Activated CD4-positive, alpha-beta T cell treated with anti-CD3 and anti-CD28 coated beads for 36 hours (primary cell): ENCODE measurements around the gene LSMEM2. TPM values are rescaled to one million over a fixed set of nuclear protein-coding genes. Genes with fewer than 3 reads are reported as not detected.
"Not testable (repeated sequence)": the region's sequence is repeated elsewhere in the genome, so short reads cannot be mapped to it uniquely, and the experiment has no call there.

ENCODE experiments used
- ATAC-seq: fragments of 200-7000 bp; cut with Tn5 transposase; one replicate; pipeline ENCODE4 v1.10.0; 2021; ENCODE audit warnings: mild to moderate bottlenecking, moderate library complexity
- CTCF ChIA-PET: fragments of 350-600 bp; sonication (Branson Sonifier 250); formaldehyde crosslinking; loops from one replicate; lab custom pipeline; 2021; ENCODE audit warnings: antibody characterized with exemption; lab: Charles Lee
- POLR2A ChIA-PET: fragments of 350-600 bp; sonication (Branson Sonifier 250); formaldehyde crosslinking; loops from one replicate; lab custom pipeline; 2021; ENCODE audit warnings: antibody characterized with exemption, inconsistent platforms; lab: Charles Lee
- DNase-seq: peaks from one replicate; pipeline ENCODE4 v3.0.0-alpha.2; 2020
- H3K27ac Mint-ChIP-seq: one replicate; pipeline ENCODE4 v1.8.0; 2021; ENCODE audit warnings: mixed read lengths
- H3K27me3 Mint-ChIP-seq: one replicate; pipeline ENCODE4 v1.8.0; 2021; ENCODE audit warnings: mixed read lengths
- H3K36me3 Mint-ChIP-seq: one replicate; pipeline ENCODE4 v1.8.0; 2021; ENCODE audit warnings: low read depth, mixed read lengths
- H3K4me1 Mint-ChIP-seq: one replicate; pipeline ENCODE4 v1.8.0; 2021; ENCODE audit warnings: mixed read lengths
- H3K4me3 Mint-ChIP-seq: one replicate; pipeline ENCODE4 v1.8.0; 2021; ENCODE audit warnings: mild to moderate bottlenecking, moderate library complexity, mixed read lengths
- H3K9me3 Mint-ChIP-seq: one replicate; pipeline ENCODE4 v1.8.0; 2021; ENCODE audit warnings: low read depth, mixed read lengths
- intact Hi-C, 2 experiments: fragments of 100-400 bp; cut with DNase I in 1 of 2; cut with micrococcal nuclease in 1 of 2; formaldehyde crosslinking; loops; one replicate each; pipeline versions ENCODE4 v1.14.2 to v1.15.1; 2022 to 2024; cut with DNase I, micrococcal nuclease
- total RNA-seq, 2 experiments: library from RNA; stranded (reverse); gene quantifications; one replicate each; pipeline ENCODE4 v1.2.3, GENCODE V29; 2021

Gene LSMEM2
- total RNA-seq, 2 experiments from 2014 or later = not detected

DNA sequence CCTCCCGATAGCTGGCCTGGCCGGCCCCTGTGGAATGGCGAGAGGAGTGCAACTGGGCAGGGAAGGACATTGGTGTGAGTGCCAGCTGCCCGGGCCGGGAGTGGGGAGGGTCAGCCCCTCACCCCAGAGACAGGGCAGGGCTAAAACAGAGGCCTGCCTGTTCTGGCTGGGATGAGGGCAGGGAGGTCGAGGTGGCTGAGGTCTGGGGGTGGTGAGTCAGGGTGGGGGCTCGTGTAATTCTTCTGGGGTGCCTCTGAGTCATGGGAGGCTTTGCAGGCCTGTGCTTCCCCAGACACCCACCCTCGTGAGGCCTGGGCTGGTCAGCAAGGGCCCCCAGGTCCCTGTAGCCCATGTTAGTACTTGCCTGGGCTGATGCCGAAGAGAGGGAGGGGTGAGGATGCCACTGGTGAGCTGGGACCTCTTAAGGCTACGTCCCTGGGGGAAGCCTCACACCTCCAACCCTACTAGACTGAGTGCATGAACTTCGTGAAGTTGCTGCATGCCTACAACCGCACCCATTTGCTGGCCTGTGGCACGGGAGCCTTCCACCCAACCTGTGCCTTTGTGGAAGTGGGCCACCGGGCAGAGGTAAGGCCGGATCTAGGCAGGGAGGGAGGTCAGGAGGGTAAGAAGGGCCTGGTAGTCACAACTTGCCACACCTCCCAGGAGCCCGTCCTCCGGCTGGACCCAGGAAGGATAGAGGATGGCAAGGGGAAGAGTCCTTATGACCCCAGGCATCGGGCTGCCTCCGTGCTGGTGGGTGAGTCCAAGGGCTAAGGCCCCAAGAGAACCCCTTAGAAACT, 8.3 kb upstream of the LSMEM2 start:
- H3K27ac Mint-ChIP-seq = no peak overlapping the region
- H3K9me3 Mint-ChIP-seq = no peaks in the 10 kb centered on the region
- H3K36me3 Mint-ChIP-seq = no peaks in the 10 kb centered on the region
- intact Hi-C loops = loop anchor here in 1 of 2 experiments (5.0 to 10.0 kb wide), 2 partner anchors 54 to 148 kb away; partner anchors contain the start of genes HYAL2 and TUSC2
- DNase-seq (no peak), ATAC-seq (no peak)
- peaks cover 19% of the 10 kb centered on the region for H3K4me1 Mint-ChIP-seq
- ChIA-PET POLR2A (no interaction called here), CTCF (interaction anchor here (0.6 to 2.2 kb wide), 9 partner anchors 7 to 80 kb away, joined by 3 to 12 read pairs (median 3); no protein-coding TSS in a partner anchor)
- peaks cover 30% of the 10 kb centered on the region for H3K27me3 Mint-ChIP-seq
- H3K4me3 Mint-ChIP-seq = no peak overlapping the region

DNA sequence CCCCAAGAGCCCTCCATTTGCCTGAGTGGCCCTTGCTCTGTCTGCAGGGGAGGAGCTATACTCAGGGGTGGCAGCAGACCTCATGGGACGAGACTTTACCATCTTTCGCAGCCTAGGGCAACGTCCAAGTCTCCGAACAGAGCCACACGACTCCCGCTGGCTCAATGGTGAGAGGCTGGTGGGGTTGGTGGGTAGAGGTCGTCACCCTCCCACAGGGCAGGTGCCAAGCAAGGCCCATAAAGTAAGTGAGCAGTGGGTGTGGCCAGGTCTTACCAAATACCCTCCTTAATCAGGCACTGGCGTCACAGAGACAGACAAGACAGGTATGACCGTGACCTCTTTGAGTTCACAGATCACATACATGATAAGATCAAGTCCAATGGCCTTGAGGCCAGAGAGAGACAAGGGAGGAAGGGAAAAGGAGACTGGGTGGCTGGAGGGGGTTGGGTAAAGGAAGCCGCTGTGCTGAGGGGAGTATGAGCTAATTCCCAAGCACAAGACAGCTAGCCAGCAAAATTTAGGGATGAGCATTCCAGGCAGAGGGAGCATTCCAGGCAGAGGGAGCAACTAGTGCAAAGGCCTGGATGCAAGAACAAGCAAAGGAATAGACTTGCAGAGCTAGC, 7.5 kb upstream of the LSMEM2 start:
- POLR2A ChIA-PET = no interaction called here

DNA sequence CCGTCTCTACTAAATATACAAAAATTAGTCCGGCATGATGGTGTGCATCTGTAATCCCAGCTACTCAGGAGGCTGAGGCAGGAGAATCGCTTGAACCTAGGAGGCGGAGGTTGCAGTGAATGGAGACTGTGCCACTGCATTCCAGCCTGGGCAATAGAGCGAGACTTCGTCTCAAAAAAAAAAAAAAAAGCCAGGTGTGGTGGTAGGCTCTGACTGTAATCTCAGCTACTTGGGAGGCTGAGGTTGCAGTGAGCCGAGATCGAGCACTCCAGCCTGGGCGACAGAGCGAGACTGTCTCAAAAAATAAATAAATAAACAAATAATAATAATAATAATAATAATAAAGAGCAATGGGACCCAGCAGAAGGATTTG, 6.4 kb upstream of the LSMEM2 start:
- intact Hi-C loops = loop anchor here in 1 of 2 experiments (2.0 to 10.0 kb wide), 3 partner anchors 14 to 150 kb away; partner anchors contain the start of genes HYAL2 and TUSC2

More for the DNA sequence above, 7.5 kb upstream of the LSMEM2 start:
- Mint-ChIP-seq H3K4me1 (peaks cover 25% of the 10 kb centered on the region), H3K4me3 (no peak overlapping the region), H3K9me3 (no peaks in the 10 kb centered on the region), H3K36me3 (no peaks in the 10 kb centered on the region), H3K27me3 (peaks cover 33% of the 10 kb centered on the region), H3K27ac (peak overlapping the region; percentile 55)
- DNase-seq (no peak), ATAC-seq (no peak)
- CTCF ChIA-PET = interaction anchor here (0.6 to 2.2 kb wide), 11 partner anchors 8 to 157 kb away, joined by 3 to 12 read pairs (median 3); no protein-coding TSS in a partner anchor
- intact Hi-C loops = loop anchor here in 1 of 2 experiments (5.0 to 10.0 kb wide), 2 partner anchors 53 to 149 kb away; partner anchors contain the start of genes HYAL2 and TUSC2

DNA sequence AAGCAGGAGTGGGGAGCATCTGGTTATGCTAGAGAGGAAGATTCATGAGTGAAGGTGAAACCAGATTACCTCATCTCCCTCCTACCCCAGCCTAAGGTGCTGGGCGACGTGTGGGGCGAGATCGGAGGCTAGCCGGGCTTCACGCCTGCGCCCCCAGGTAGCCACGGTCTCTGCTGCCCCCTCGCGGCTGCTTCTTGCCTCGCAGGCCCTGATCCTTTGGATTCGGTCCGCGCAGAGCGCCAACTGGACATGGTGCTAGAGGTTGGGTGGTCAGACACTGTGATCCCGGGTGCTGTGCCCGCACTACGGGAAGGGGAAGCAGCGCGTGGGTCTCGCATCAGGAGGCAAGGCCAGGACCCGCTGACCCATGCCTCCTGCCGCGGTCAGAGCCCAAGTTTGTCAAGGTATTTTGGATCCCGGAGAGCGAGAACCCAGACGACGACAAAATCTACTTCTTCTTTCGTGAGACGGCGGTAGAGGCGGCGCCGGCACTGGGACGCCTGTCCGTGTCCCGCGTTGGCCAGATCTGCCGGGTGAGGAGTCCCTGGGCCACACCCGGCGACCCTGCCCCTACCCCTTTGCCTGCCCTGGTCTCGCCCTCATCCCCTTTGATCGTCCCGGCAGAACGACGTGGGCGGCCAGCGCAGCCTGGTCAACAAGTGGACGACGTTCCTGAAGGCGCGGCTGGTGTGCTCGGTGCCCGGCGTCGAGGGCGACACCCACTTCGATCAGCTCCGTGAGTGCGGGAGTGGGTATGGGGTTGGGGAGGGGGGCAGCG, 5.8 kb upstream of the LSMEM2 start:
- H3K4me1 Mint-ChIP-seq = peaks cover 25% of the 10 kb centered on the region
- CTCF ChIA-PET = interaction anchor here (0.7 to 3.1 kb wide), 9 partner anchors 22 to 82 kb away, joined by 3 to 21 read pairs (median 3); partner anchors contain the start of gene GNAT1
- peak; percentile 87 for ATAC-seq
- POLR2A ChIA-PET = no interaction called here
- no peaks in the 10 kb centered on the region for H3K36me3 Mint-ChIP-seq
- H3K27ac Mint-ChIP-seq = peak overlapping the region; percentile 58
- no peaks in the 10 kb centered on the region for H3K9me3 Mint-ChIP-seq
- peaks cover 37% of the 10 kb centered on the region for H3K27me3 Mint-ChIP-seq
- DNase-seq = peak; percentile 96
- peak overlapping the region; percentile 68 for H3K4me3 Mint-ChIP-seq
- intact Hi-C loops = loop anchor here (1.0 to 10.0 kb wide), 9 partner anchors 13 to 152 kb away; partner anchors contain the start of genes HYAL2 (in 1 of the 2) and TUSC2 (in 1 of the 2)

More for the DNA sequence above, 6.4 kb upstream of the LSMEM2 start:
- H3K9me3 Mint-ChIP-seq, H3K4me3 Mint-ChIP-seq, ATAC-seq, H3K27ac Mint-ChIP-seq, POLR2A ChIA-PET, DNase-seq, H3K36me3 Mint-ChIP-seq: not testable (repeated sequence)
- Mint-ChIP-seq H3K27me3 (peaks cover 37% of the 10 kb centered on the region), H3K4me1 (peaks cover 25% of the 10 kb centered on the region)
- CTCF ChIA-PET = interaction anchor here (0.6 to 2.2 kb wide), 10 partner anchors 9 to 158 kb away, joined by 3 to 12 read pairs (median 3); partner anchors contain the start of gene GNAT1

DNA sequence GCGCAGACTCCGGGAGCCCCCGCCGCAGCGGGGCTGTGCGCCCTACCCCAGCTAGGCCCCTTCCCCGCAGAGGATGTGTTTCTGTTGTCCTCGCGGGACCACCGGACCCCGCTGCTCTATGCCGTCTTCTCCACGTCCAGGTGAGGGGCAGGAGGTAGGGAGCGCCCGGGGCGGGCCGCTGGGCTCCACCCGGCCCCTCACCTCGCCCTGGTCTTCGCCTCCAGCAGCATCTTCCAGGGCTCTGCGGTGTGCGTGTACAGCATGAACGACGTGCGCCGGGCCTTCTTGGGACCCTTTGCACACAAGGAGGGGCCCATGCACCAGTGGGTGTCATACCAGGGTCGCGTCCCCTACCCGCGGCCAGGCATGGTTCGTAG, 5.2 kb upstream of the LSMEM2 start:
- no peak for ATAC-seq
- Mint-ChIP-seq H3K9me3 (no peaks in the 10 kb centered on the region), H3K27me3 (peaks cover 35% of the 10 kb centered on the region), H3K4me3 (no peak overlapping the region), H3K4me1 (peaks cover 25% of the 10 kb centered on the region), H3K27ac (no peak overlapping the region), H3K36me3 (no peaks in the 10 kb centered on the region)
- no peak for DNase-seq
- POLR2A ChIA-PET = no interaction called here
- CTCF ChIA-PET = interaction anchor here (0.8 to 3.1 kb wide), 2 partner anchors 78 to 81 kb away, joined by 3 to 21 read pairs; no protein-coding TSS in a partner anchor
- intact Hi-C loops = loop anchor here (1.0 to 10.0 kb wide), 11 partner anchors 13 to 152 kb away; partner anchors contain the start of genes HYAL2 (in 1 of the 2), IFRD2 (in 1 of the 2) and TUSC2 (in 1 of the 2)

DNA sequence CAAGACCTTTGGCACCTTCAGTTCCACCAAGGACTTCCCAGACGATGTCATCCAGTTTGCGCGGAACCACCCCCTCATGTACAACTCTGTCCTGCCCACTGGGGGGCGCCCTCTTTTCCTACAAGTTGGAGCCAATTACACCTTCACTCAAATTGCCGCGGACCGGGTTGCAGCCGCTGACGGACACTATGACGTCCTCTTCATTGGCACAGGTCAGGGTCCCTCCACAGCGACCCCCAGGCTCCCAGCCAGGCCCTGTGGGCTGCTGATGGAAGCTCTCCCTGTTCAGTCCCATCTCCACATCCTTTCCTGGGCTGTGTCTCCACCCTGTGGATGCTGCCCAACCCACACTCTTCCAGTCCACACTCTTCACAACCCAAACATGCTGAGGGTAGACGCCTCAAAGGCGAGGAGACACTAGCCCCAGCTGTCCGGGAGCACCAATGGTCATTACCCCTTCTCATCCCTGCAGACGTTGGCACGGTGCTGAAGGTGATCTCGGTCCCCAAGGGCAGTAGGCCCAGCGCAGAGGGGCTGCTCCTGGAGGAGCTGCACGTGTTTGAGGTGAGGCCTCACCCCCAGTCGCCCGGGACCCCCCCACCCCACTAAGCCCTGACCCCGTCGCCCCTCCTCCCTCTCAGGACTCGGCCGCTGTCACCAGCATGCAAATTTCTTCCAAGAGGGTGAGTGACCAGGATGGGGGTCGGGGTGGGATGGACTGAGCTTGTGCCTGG, 4.3 kb upstream of the LSMEM2 start:
- POLR2A ChIA-PET = interaction anchor here (0.6 kb wide), 1 partner anchor 30 kb away, joined by 5 read pairs; no protein-coding TSS in a partner anchor
- CTCF ChIA-PET = interaction anchor here (0.6 to 3.1 kb wide), 8 partner anchors 9 to 79 kb away, joined by 3 to 21 read pairs (median 3); no protein-coding TSS in a partner anchor
- peak; percentile 90 for DNase-seq
- H3K27ac Mint-ChIP-seq = no peak overlapping the region
- H3K36me3 Mint-ChIP-seq = no peaks in the 10 kb centered on the region
- ATAC-seq = peak; percentile 59
- no peak overlapping the region for H3K4me3 Mint-ChIP-seq
- peaks cover 25% of the 10 kb centered on the region for H3K4me1 Mint-ChIP-seq
- intact Hi-C loops = loop anchor here (1.0 to 10.0 kb wide), 4 partner anchors 18 to 152 kb away; partner anchors contain the start of genes HYAL2 (in 1 of the 2), IFRD2 (in 1 of the 2) and TUSC2 (in 1 of the 2)
- no peaks in the 10 kb centered on the region for H3K9me3 Mint-ChIP-seq
- H3K27me3 Mint-ChIP-seq = peaks cover 35% of the 10 kb centered on the region

DNA sequence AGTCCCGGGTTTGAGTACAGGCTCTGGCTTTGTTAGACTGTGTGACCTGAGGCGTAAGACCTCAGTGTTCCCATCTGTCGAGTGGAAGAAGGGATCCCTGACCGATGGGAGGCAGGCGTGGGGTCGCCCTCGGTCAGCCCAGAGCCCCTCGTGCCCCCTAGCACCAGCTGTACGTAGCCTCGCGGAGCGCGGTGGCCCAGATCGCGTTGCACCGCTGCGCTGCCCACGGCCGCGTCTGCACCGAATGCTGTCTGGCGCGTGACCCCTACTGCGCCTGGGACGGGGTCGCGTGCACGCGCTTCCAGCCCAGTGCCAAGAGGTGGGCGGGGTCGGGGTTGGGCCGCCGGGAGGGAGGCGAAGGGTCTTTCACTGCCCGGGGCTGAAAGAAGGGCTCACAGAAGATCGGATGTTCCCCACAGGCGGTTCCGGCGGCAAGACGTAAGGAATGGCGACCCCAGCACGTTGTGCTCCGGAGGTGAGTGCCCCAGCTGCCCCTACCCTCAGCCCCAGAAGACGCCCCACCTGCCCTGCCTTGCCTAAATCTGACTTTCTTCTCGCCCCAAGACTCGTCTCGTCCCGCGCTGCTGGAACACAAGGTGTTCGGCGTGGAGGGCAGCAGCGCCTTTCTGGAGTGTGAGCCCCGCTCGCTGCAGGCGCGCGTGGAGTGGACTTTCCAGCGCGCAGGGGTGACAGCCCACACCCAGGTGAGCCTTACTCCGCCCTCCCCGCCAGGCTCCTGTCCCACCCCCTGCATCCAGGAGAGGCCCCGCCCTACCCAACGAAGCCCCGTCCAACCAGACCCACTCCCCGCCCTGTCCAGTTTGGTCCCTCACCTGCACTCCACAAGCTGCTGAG, 3.5 kb upstream of the LSMEM2 start:
- DNase-seq (no peak), ATAC-seq (no peak)
- CTCF ChIA-PET = interaction anchor here (0.6 to 3.1 kb wide), 10 partner anchors 9 to 83 kb away, joined by 3 to 21 read pairs (median 3); no protein-coding TSS in a partner anchor
- H3K27me3 Mint-ChIP-seq = peaks cover 35% of the 10 kb centered on the region
- H3K4me3 Mint-ChIP-seq = peak overlapping the region; percentile 43
- H3K9me3 Mint-ChIP-seq = no peaks in the 10 kb centered on the region
- POLR2A ChIA-PET = interaction anchor here (0.6 kb wide), 1 partner anchor 29 kb away, joined by 5 read pairs; no protein-coding TSS in a partner anchor
- H3K36me3 Mint-ChIP-seq = no peaks in the 10 kb centered on the region
- H3K27ac Mint-ChIP-seq = no peak overlapping the region
- intact Hi-C loops = loop anchor here in 1 of 2 experiments (10.0 kb wide), 1 partner anchor 49 kb away; the partner anchor contains the start of genes HYAL2 and TUSC2
- peaks cover 25% of the 10 kb centered on the region for H3K4me1 Mint-ChIP-seq

DNA sequence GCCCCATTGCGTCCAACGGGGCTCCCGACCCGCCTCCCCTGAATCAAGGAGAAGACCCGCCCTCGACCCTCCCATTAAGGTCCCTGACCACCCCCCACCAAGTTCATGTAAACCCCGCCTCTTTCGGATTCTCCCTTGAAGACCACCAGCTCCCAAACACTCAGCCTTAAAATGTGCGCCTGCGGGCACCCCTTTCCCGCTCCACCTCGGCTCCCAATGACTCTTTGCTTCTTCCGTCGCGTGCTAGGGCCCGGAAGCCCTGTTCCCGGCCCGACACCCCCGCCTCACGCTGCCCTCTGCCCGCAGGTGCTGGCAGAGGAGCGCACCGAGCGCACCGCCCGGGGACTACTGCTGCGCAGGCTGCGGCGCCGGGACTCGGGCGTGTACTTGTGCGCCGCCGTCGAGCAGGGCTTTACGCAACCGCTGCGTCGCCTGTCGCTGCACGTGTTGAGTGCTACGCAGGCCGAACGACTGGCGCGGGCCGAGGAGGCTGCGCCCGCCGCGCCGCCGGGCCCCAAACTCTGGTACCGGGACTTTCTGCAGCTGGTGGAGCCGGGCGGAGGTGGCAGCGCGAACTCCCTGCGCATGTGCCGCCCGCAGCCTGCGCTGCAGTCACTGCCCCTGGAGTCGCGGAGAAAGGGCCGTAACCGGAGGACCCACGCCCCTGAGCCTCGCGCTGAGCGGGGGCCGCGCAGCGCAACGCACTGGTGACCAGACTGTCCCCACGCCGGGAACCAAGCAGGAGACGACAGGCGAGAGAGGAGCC, 2.7 kb upstream of the LSMEM2 start:
- intact Hi-C loops = loop anchor here in 1 of 2 experiments (10.0 kb wide), 1 partner anchor 49 kb away; the partner anchor contains the start of genes HYAL2 and TUSC2
- ATAC-seq = peak; percentile 23
- peaks cover 25% of the 10 kb centered on the region for H3K4me1 Mint-ChIP-seq
- no peak overlapping the region for H3K27ac Mint-ChIP-seq
- peak overlapping the region; percentile 43 for H3K4me3 Mint-ChIP-seq
- no peaks in the 10 kb centered on the region for H3K9me3 Mint-ChIP-seq
- peak; percentile 75 for DNase-seq
- no peaks in the 10 kb centered on the region for H3K36me3 Mint-ChIP-seq
- peaks cover 35% of the 10 kb centered on the region for H3K27me3 Mint-ChIP-seq
- ChIA-PET POLR2A (no interaction called here), CTCF (interaction anchor here (0.5 to 3.1 kb wide), 6 partner anchors 8 to 94 kb away, joined by 3 to 21 read pairs (median 4); partner anchors contain the start of gene GNAI2)
